ENCODE data around the gene MED17.

MED17 gene

DNA sequence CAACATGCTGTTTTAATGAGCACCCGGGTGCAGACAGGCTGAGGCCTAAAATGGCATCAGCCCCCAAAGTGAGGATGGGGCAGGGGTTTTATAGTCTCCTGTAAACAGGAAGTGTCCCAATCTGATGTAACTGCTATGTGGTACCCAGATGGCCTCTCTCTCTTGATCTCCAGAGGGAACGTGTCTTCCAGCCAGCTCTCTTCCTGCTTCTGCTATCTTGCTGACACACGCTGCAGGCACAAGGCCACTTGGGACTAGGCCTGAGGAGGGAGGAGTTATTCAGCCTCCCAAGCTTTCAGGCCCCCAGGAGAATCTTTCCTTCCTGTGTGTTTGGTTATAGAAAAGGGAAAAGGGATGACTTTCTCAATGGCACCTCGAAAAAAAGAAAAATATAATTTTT lies 77.7 kb downstream of the MED17 start:
- no peak overlapping the region for H3K4me3 ChIP-seq (ENCODE audit: low read depth, low read length)
- H3K9me3 ChIP-seq (ENCODE audit: severe bottlenecking): no peaks in the 10 kb centered on the region
- no peak for DNase-seq
- TF ChIP-seq, protein P1, sequence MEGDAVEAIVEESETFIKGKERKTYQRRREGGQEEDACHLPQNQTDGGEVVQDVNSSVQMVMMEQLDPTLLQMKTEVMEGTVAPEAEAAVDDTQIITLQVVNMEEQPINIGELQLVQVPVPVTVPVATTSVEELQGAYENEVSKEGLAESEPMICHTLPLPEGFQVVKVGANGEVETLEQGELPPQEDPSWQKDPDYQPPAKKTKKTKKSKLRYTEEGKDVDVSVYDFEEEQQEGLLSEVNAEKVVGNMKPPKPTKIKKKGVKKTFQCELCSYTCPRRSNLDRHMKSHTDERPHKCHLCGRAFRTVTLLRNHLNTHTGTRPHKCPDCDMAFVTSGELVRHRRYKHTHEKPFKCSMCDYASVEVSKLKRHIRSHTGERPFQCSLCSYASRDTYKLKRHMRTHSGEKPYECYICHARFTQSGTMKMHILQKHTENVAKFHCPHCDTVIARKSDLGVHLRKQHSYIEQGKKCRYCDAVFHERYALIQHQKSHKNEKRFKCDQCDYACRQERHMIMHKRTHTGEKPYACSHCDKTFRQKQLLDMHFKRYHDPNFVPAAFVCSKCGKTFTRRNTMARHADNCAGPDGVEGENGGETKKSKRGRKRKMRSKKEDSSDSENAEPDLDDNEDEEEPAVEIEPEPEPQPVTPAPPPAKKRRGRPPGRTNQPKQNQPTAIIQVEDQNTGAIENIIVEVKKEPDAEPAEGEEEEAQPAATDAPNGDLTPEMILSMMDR (IDR thresholded peaks at IDR 0.05; ENCODE audit: low read depth, low read length): no peak
- H3K27ac ChIP-seq: no peak overlapping the region
- no peaks in the 10 kb centered on the region for H3K36me3 ChIP-seq
- H3K27me3 ChIP-seq (ENCODE audit: insufficient read depth, low read depth, severe bottlenecking): no peaks in the 10 kb centered on the region

All from WERI-Rb-1 (cell line).